Urinary bladder (tissue), 4 donors: ENCODE data around the gene BAG3. TPM values are rescaled to one million over a fixed set of nuclear protein-coding genes. Genes with fewer than 3 reads are reported as not detected.

Experiments
- DNase-seq: peaks from one replicate; pipeline ENCODE4 v3.0.0-alpha.2; 2015; ENCODE audit errors: extremely low spot score
- H3K27ac ChIP-seq: one replicate; pipeline ENCODE4 v1.5.1; 2013; ENCODE audit warnings: low read depth, mild to moderate bottlenecking, moderate library complexity
- H3K36me3 ChIP-seq: one replicate; pipeline ENCODE4 v1.6.1; 2013; ENCODE audit warnings: mild to moderate bottlenecking, moderate library complexity; ENCODE audit not compliant: insufficient read depth
- H3K4me1 ChIP-seq: one replicate; pipeline ENCODE4 v1.6.1; 2013; ENCODE audit warnings: mild to moderate bottlenecking, moderate library complexity; ENCODE audit not compliant: insufficient read depth
- H3K4me3 ChIP-seq: one replicate; pipeline ENCODE4 v1.5.1; 2013; ENCODE audit warnings: low read depth, low read length
- WGBS: extraction: QIAGEN DNeasy Blood & Tissue Kit; methylation state at CpG from one replicate; pipeline ENCODE4 v1.1.7; 2013; 5-methylcytosine and 5-hydroxymethylcytosine counted together
- polyA plus RNA-seq: library from polyadenylated mRNA; stranded (reverse); fragments of 200-250 nt; gene quantifications from one replicate; pipeline ENCODE4 v1.2.3, GENCODE V29; 2013
- total RNA-seq: library from RNA; depleted of rRNA; stranded (reverse); fragments of >200 nt; gene quantifications from one replicate; pipeline ENCODE4 v1.2.3, GENCODE V29; 2014
- donor health status: healthy with polysubstance abuse.
- donor health status: healthy.

The BAG3 gene
- total and polyA plus RNA-seq, 2 donors, result 8.2 to 70.0 TPM

DNA sequence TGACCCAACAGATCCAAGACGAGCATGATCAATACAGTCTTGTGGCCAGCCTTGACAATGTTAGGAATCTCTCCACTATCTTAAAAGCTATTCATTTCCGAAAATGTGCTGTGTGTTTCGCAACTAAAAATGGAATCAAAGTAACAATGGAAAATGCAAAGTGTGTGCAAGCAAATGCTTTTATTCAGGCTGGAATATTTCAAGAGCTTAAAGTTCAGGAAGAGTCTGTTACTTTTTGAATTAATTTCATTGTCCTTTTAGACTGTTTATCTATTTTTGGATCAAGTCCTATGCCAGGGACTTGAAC is 30.1 kb upstream of the BAG3 start:
- Histone ChIP-seq H3K27ac (no peak overlapping the region), H3K4me3 (no peak overlapping the region), H3K4me1 (no peaks in the 10 kb centered on the region), H3K36me3 (no peaks in the 10 kb centered on the region)
- 84% methylated on average over 3 of the region's 3 CpGs for WGBS
- no peak for DNase-seq

DNA sequence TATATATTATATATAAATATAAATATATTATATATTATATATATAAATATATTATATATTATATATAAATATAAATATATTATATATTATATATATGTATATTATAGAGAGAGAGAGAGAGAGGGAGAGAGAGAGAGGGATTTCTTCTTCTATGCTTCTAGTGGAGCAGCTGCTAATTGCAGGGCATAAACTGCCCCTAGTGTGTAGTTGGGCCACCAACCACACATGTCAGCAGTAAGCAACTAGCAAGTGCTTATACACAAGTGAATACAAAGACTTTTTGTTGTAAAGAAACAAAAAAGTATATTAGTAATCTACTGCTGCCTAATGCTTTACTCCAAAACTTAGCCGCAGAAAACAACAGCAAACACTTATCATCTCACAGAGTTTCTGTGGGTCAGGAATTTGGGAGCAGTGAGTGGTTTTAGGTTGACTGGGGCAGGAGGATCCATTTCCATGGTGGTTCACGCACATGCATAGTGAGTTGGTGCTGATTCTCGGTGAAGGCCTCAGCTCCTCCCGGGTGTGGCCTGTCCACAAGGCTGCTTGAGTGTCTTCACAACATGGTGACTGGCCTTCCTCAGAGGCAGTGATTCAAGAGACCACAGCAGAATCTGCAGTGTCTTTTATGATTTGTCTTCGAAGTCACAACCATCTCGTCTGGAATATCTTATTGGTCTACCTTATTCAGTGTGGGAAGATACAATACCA is 25.5 kb upstream of the BAG3 start:
- Histone ChIP-seq H3K36me3 (no peaks in the 10 kb centered on the region), H3K4me3 (no peak overlapping the region), H3K27ac (no peak overlapping the region), H3K4me1 (no peaks in the 10 kb centered on the region)
- WGBS, result 95% methylated on average over 6 of the region's 6 CpGs
- no peak for DNase-seq

DNA sequence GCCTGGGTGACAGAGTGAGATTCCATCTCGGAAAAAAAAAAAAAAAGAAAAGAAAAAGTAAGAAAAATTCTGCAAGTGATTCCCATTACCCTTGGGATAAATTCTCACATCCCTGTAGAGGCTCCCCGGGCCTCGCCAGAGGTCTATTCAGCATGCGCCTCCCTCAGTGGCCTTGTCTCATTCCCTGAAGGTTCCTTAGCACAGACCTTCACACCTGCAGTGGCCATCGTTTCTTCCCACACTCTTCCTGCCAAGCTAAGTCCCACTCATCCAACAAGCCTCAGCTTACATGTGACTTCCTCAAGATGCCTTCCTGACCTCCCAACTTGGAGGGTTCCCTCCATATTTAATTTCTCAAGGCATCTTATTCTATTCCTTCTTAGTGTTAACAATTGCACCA is 20.9 kb upstream of the BAG3 start:
- Histone ChIP-seq H3K36me3 (no peaks in the 10 kb centered on the region), H3K27ac (no peak overlapping the region), H3K4me1 (no peaks in the 10 kb centered on the region), H3K4me3 (no peak overlapping the region)
- 90% methylated on average over 5 of the region's 5 CpGs for WGBS
- no peak for DNase-seq

DNA sequence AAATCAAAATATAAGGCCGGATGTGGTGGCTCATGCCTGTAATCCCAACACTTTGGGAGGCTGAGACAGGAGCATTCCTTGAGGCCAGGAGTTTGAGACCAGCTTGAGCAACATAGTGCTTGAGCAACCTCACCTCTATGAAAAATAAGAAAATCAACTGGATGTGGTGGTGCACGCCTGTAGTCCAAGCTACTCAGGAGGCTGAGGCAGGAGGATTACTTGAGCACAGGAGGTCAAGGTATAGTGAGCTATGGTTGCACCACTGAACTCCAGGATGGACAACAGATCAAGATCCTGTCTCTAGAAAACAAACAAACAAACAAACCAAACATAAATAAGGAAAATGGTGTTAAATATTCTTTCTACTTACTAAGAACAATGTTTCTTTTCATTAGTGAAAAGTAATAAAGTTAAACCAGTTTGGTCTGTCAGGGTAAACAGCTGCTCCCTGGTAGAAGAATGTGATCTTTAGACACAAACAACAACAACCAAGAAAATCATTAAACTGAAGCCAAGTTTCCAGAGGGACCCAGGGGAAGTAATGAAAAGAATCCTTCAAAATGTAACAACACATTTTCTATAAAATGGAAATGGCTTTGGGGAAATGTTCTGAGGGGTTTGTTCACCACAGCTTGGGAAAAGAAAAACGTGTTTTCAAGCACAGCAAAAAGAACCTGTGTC is 17.5 kb upstream of the BAG3 start:
- no peaks in the 10 kb centered on the region for H3K36me3 ChIP-seq
- DNase-seq, result no peak
- 76% methylated on average over 3 of the region's 3 CpGs for WGBS
- H3K4me1 ChIP-seq, result no peaks in the 10 kb centered on the region
- no peak overlapping the region for H3K4me3 ChIP-seq
- no peak overlapping the region for H3K27ac ChIP-seq

DNA sequence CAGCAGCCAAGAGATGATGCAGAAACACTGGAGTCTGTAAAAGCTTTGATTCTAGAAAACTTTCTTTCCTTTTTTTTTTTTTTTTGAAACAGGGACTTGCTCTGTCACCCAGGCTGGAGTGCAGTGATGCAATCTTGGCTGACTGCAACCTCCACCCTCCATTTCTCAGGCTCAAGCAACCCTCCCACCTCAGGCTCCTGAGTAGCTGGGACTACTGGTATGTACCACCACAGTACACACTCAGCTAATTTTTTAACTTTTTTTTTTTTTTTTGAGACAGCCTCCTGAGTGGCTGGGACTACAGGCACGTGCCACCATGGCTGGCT is 17.0 kb upstream of the BAG3 start:
- WGBS, result 79% methylated on average over 1 of the region's 1 CpG
- H3K4me1 ChIP-seq, result no peaks in the 10 kb centered on the region
- H3K4me3 ChIP-seq, result no peak overlapping the region
- no peaks in the 10 kb centered on the region for H3K36me3 ChIP-seq
- no peak for DNase-seq
- no peak overlapping the region for H3K27ac ChIP-seq

DNA sequence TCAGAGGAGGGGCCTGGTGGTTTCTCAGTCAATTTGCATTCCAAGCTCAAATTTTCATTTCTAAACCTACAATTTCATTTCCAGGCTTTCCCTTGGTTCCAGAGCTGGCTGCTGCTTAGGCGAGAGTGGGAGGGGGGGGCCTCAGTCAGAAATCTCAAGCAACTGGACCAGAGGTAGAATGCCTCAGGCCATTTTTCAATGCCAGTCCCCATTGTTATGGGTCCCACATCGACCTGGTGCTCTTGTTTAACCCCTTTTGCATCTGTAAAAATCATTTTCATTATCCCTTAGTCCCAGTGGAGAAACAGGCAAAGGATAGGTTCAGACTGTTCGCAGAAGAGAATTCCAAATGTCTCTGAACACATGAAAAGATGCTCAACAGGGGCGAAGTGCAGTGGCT is 13.5 kb upstream of the BAG3 start:
- Histone ChIP-seq H3K36me3 (no peaks in the 10 kb centered on the region), H3K4me1 (no peaks in the 10 kb centered on the region), H3K27ac (no peak overlapping the region), H3K4me3 (no peak overlapping the region)
- 78% methylated on average over 4 of the region's 4 CpGs for WGBS
- DNase-seq, result no peak

DNA sequence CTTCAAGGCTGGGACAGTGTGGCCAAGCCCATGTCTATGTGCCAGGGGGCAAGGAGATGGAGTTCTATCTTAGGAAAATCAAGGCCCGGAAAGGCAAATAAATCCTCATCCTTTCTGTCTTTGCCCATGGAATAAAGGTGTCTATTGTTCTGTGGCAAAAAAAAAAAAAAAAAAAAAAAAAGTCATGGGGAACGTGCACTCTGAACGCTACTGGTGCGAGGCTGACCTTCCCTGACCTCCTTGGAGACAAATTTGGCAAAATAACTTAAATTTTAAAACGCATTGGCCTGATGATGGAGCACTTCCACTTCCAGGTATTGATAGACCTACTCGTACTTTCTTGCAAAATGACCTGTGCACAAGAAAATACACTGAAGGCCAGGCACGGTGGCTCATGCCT is 12.2 kb upstream of the BAG3 start:
- no peak overlapping the region for H3K27ac ChIP-seq
- H3K36me3 ChIP-seq, result no peaks in the 10 kb centered on the region
- no peak overlapping the region for H3K4me3 ChIP-seq
- H3K4me1 ChIP-seq, result no peaks in the 10 kb centered on the region
- WGBS, result 75% methylated on average over 7 of the region's 7 CpGs
- DNase-seq, result no peak

DNA sequence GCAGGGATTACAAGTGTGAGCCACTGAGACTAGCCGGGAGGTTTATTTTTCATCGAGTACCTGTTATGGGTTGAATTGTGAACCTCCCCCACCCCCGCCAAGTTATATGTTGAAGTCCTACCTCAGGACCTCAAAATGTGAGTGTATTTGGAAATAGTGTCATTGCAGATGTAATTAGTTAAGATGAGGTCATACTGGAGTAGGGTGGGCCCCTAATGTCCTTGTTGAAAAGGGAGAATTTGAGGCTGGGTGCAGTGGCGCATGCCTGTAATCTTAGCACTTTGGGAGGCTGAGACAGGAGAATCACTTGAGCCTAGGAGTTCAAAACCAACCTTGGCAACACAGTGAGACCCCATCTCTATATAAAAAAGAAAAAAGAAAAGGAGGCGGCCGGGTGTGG is 10.8 kb upstream of the BAG3 start:
- Histone ChIP-seq H3K36me3 (no peaks in the 10 kb centered on the region), H3K4me3 (no peak overlapping the region), H3K27ac (no peak overlapping the region), H3K4me1 (no peaks in the 10 kb centered on the region)
- WGBS, result 93% methylated on average over 6 of the region's 6 CpGs
- DNase-seq, result no peak

DNA sequence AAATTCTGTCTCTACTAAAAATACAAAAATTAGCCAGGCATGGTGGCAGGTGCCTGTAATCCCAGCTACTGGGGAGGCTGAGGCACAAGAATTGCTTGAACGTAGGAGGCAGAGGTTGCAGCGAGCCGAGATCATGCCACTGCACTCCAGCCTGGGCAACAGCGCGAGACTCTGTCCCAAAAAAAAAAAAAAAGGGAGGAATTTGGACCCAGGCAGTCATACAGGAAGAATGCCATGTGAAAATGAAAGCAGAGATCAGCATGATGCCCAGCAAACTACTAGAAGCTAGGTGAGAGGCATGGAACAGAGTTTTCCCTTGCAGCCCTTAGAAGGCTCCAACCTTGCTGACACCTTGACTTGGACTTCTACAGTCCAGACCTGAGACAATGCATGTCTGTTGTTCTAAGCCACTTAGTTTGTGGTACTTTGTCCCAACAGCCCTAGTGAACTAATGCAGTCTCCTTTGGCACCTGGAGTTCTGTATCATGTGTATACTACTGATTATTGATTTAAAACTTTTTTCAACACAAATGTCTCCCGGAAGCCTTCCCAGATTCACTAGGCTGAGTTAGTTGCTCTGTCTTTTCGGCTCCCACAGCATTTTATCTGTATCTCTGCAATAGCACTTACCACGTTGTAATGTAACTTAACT is 10.2 kb upstream of the BAG3 start:
- DNase-seq, result no peak
- 74% methylated on average over 8 of the region's 8 CpGs for WGBS
- no peaks in the 10 kb centered on the region for H3K36me3 ChIP-seq
- no peak overlapping the region for H3K27ac ChIP-seq
- H3K4me3 ChIP-seq, result no peak overlapping the region
- H3K4me1 ChIP-seq, result no peaks in the 10 kb centered on the region

DNA sequence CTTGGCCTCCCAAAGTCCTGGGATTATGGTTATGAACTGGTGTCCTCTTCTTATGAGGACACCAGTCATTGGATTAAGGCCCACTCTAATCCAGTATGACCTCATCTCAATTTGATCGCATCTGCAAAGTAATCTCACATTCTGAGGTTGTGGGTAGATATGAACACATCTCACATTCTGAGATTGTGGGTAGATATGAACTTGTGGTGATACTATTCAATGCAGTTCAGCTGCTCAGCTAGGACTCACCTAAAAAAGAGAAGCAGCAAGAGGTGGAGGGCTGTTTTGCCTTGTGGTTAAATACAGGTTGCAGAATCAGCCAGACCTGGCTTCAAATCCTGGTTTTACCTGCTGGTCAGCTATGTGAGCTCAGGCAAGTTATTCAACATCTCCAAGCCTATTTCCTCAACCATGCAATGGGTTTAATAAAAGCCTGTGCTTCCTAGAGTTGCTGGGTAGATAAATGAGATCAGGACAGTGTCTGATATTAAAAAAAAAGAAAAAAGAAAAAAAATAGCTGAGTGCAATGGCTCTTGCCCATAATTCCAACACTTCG is 8.5 kb upstream of the BAG3 start:
- Histone ChIP-seq H3K4me1 (no peaks in the 10 kb centered on the region), H3K4me3 (no peak overlapping the region), H3K36me3 (no peaks in the 10 kb centered on the region), H3K27ac (no peak overlapping the region)
- 87% methylated on average over 2 of the region's 2 CpGs for WGBS
- DNase-seq, result no peak

DNA sequence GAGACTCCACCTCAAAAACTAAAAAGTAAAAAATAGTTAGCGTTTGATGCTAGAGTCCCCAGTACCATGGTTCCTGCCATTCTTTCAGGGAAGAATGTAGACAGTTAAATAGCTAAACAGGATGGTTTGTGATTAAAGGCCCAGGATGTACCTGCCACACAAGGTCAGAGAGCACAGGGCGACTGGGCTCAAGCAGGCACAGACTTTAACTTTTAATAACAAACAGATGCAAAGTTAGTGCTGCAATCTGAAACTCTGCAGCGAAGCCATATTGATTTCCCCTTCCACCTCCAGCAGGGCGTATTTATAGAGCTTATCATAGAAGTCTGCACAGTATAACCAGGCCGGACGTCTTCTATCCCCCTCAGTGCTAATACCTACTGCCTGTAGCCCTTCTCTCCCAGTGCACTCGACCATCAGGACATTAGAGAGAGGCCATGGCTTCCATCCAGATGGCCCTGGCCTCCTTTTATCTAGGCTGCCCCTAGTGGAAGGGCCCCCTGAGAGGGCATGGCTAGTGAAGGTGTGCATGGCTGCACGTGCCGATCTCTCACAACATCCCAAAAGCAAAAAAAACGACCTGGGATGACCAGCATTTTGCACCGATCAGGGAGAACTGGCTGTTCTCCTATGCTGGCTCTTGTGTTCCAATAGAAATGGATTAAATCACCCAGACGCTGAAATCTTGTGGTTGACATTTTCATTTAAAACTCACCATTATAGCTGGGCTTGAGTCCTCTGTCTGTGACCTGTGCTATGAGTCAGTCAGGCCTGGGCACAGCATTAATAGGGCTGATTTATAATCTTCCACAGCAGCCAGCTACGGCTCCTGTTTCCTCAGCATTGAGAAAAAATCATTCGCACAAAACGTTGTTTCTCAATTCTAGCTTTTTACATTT is 7.6 kb upstream of the BAG3 start:
- no peak for DNase-seq
- H3K27ac ChIP-seq, result no peak overlapping the region
- H3K4me1 ChIP-seq, result no peaks in the 10 kb centered on the region
- WGBS, result 67% methylated on average over 15 of the region's 15 CpGs
- H3K4me3 ChIP-seq, result no peak overlapping the region
- no peaks in the 10 kb centered on the region for H3K36me3 ChIP-seq

DNA sequence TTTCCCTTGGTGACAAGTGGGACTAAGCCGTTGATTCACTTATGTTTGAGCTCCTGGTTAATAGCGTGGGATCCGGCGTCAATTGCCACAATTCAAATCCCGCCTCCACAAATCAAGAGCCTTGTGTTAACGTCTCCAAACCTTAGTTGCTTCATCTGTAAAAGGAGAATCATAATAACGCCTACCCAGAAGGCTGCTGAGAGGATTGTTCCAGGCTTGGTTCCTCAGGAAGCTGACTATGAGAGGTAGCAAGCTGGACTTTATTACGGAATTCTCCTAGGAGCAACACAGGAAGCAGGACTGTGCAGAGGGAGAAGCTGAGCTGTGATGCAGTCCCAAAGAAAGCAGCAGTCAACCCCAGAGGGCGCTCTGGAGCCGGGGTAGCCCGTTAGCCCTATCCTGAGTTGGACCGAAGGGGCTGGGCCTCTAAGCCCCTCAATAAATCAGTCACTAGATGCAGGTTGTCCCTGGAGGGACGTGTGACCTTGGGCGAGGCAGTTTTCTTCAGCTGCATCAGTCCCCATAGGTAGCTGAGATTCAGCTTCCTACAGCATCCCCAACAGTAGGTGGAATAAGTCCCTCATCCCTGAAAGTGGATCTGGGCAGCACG is 6.9 kb upstream of the BAG3 start:
- no peak overlapping the region for H3K27ac ChIP-seq
- H3K4me3 ChIP-seq, result no peak overlapping the region
- WGBS, result 67% methylated on average over 15 of the region's 15 CpGs
- no peak for DNase-seq
- no peaks in the 10 kb centered on the region for H3K36me3 ChIP-seq
- no peaks in the 10 kb centered on the region for H3K4me1 ChIP-seq

DNA sequence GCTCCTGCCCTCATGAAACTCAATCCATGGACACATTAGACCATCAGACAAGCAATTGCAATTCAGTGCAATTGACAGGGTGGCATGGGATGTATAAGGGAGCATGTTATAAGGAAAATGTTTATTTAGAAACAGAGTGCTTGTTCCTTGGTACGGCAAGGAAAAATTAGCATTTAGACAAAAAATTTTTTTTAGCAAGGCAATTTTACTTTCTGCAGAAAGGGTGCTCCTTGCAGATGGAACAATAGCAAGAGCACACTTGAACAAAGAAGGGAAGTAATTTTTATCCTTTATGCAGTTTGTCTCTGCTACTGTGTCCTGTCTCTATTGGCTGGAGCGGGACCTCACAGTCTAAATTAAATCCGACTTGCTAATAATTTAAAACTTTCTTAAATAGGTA is 6.2 kb upstream of the BAG3 start:
- Histone ChIP-seq H3K27ac (no peak overlapping the region), H3K36me3 (no peaks in the 10 kb centered on the region), H3K4me1 (no peaks in the 10 kb centered on the region), H3K4me3 (no peak overlapping the region)
- WGBS, result 93% methylated on average over 3 of the region's 3 CpGs
- no peak for DNase-seq
